HFFc6 (cell line): ENCODE results near the gene FGFR3. TPM values are rescaled to one million over a fixed set of nuclear protein-coding genes. Genes with fewer than 3 reads are reported as not detected.

Experiments used
- DNase-seq: peaks from one replicate; pipeline ENCODE4 v3.0.0-alpha.2; 2018
- H3K27ac Mint-ChIP-seq: 2 replicates; pipeline ENCODE4 v1.8.0; 2020; ENCODE audit warnings: mild to moderate bottlenecking, mixed read lengths
- H3K27me3 Mint-ChIP-seq: 2 replicates; pipeline ENCODE4 v1.8.0; 2021; ENCODE audit warnings: mild to moderate bottlenecking, moderate library complexity, mixed read lengths; ENCODE audit not compliant: insufficient read depth
- H3K36me3 Mint-ChIP-seq: 2 replicates; pipeline ENCODE4 v1.8.0; 2021; ENCODE audit warnings: low read depth, mixed read lengths
- H3K4me1 Mint-ChIP-seq: 2 replicates; pipeline ENCODE4 v1.8.0; 2020; ENCODE audit warnings: low read depth, mixed read lengths
- H3K4me3 Mint-ChIP-seq: 2 replicates; pipeline ENCODE4 v1.8.0; 2020; ENCODE audit warnings: mild to moderate bottlenecking, moderate library complexity, mixed read lengths
- H3K9me3 Mint-ChIP-seq: 2 replicates; pipeline ENCODE4 v1.8.0; 2020; ENCODE audit warnings: mild to moderate bottlenecking, mixed read lengths
- total RNA-seq, 6 experiments: library from RNA; stranded (reverse); fragmentation: NEBNext Ultra II Directional; extraction: Animal tissue kit (Norgen Biotek cat#: 25700); gene quantifications; 2 replicates in 1 of 6; 3 replicates in 5 of 6; pipeline ENCODE4 v1.2.3, GENCODE V29; 2021
- TF ChIP-seq, protein P1 (sequence below): fragments of 200-600 bp; sonication (generic); IDR thresholded peaks from 2 replicates; pipeline ENCODE4 v1.5.0; 2021; ENCODE audit warnings: antibody characterized with exemption, mild to moderate bottlenecking

FGFR3 gene
- total RNA-seq, 6 experiments from 2014 or later, result 0.59 to 1.6 (median 0.75) TPM

GRCh38 chr4:1856943-1857699, 64.0 kb downstream of the FGFR3 start:
- peak overlapping the region; percentile 79 for H3K27ac Mint-ChIP-seq
- no peak for DNase-seq

DNA sequence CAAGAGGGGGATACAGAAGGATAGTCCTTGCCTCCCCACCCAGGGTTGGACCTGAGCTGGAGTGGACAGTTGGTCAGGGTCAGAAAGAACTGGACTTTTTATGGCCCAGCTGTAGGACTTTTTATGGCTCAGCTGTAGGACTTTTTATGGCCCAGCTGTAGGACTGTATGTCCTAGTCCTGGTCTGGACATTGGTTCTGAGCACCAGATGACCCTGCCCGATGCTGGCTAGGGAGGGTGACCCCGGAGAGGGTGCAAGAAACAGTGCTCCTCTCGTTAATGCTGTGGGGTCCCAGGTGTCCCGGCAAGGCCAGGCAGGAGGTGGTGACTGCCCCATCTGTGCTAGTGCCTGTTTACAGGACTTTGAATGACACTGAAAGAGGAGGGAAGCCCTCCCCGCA, 64.8 kb downstream of the FGFR3 start:
- Mint-ChIP-seq H3K9me3 (no peaks in the 10 kb centered on the region), H3K27ac (no peak overlapping the region), H3K36me3 (peaks cover 8% of the 10 kb centered on the region), H3K4me3 (no peak overlapping the region), H3K27me3 (peaks cover 1% of the 10 kb centered on the region; the same call in 1 of the 2 replicates), H3K4me1 (peaks cover 30% of the 10 kb centered on the region)
- TF ChIP-seq, protein P1, sequence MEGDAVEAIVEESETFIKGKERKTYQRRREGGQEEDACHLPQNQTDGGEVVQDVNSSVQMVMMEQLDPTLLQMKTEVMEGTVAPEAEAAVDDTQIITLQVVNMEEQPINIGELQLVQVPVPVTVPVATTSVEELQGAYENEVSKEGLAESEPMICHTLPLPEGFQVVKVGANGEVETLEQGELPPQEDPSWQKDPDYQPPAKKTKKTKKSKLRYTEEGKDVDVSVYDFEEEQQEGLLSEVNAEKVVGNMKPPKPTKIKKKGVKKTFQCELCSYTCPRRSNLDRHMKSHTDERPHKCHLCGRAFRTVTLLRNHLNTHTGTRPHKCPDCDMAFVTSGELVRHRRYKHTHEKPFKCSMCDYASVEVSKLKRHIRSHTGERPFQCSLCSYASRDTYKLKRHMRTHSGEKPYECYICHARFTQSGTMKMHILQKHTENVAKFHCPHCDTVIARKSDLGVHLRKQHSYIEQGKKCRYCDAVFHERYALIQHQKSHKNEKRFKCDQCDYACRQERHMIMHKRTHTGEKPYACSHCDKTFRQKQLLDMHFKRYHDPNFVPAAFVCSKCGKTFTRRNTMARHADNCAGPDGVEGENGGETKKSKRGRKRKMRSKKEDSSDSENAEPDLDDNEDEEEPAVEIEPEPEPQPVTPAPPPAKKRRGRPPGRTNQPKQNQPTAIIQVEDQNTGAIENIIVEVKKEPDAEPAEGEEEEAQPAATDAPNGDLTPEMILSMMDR, result no peak
- no peak for DNase-seq

More at GRCh38 chr4:1856943-1857699, 64.0 kb downstream of the FGFR3 start:
- Mint-ChIP-seq H3K9me3 (no peaks in the 10 kb centered on the region), H3K4me3 (peak overlapping the region; percentile 89), H3K4me1 (peaks cover 37% of the 10 kb centered on the region), H3K27me3 (peaks cover 1% of the 10 kb centered on the region; the same call in 1 of the 2 replicates), H3K36me3 (peaks cover 13% of the 10 kb centered on the region)
- TF ChIP-seq, protein P1, result no peak

Other genes with a start within 250 kb of the FGFR3 start
- gene FAM53A, start 109.0 kb upstream of the FGFR3 start, total RNA-seq, result 1 to 10 TPM; 2.3 to 3.2 (median 2.7) TPM
- 10 to 100 TPM; 44.7 to 61.9 (median 58.4) TPM for gene SLBP, start 81.0 kb upstream of the FGFR3 start, total RNA-seq
- 10 to 100 TPM; 24.6 to 36.7 (median 27.7) TPM for gene TMEM129, start 72.0 kb upstream of the FGFR3 start, total RNA-seq
- 10 to 100 TPM; 44.2 to 95.3 (median 93.3) TPM for gene TACC3, start 71.8 kb upstream of the FGFR3 start, total RNA-seq
- 10 to 100 TPM; 47.4 to 64.0 (median 53.3) TPM for gene LETM1, start 62.9 kb downstream of the FGFR3 start, total RNA-seq
- 100 to 1,000 TPM in 4 of 6 experiments, 10 to 100 TPM in 2; 65.2 to 121 (median 109) TPM for gene NSD2, start 78.1 kb downstream of the FGFR3 start, total RNA-seq
- 10 to 100 TPM; 19.2 to 21.2 (median 20.2) TPM for gene NELFA, start 215.7 kb downstream of the FGFR3 start, total RNA-seq